Midbrain (tissue), 1 donor: Measurements from ENCODE around the gene EPX.

Experiments
- DNase-seq: peaks from one replicate; lab custom pipeline; 2025; lab: John Stamatoyannopoulos, UW

Gene EPX

GRCh38 chr17:58186591-58186990, 5.9 kb upstream of the EPX start:
- DNase-seq = no peak

- no peak for DNase-seq
These were observed 5.5 kb upstream of the EPX start for GRCh38 chr17:58187063-58187462.

- DNase-seq = no peak
These were observed 4.9 kb upstream of the EPX start for GRCh38 chr17:58187675-58188074.

- DNase-seq = no peak
These were observed 2.9 kb upstream of the EPX start for GRCh38 chr17:58189436-58190146.

- DNase-seq = no peak
These were observed 1.2 kb upstream of the EPX start for GRCh38 chr17:58191241-58191896.

DNA sequence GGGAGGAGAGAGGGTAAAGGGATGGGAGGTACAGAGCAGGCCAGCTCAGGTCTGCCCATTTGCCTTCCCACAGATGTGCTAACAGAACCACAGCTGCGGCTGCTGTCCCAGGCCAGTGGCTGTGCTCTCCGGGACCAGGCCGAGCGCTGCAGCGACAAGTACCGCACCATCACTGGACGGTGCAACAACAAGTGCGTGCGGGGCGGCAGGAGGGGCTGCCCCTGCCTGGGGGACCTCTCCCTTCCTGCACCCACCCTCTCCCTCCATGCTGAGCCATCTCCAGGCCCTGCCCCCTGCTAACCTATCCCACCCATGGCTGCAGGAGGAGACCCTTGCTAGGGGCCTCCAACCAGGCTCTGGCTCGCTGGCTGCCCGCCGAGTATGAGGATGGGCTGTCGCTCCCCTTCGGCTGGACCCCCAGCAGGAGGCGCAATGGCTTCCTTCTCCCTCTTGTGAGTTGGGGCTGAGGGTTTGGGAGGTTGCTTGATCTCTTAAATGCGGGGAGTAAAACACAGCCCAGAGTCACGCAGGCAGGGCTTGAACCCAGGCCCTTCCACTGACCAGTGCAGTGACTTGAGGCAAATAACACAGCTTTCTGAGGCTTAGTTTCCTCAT, 1.2 kb downstream of the EPX start:
- no peak for DNase-seq

DNA sequence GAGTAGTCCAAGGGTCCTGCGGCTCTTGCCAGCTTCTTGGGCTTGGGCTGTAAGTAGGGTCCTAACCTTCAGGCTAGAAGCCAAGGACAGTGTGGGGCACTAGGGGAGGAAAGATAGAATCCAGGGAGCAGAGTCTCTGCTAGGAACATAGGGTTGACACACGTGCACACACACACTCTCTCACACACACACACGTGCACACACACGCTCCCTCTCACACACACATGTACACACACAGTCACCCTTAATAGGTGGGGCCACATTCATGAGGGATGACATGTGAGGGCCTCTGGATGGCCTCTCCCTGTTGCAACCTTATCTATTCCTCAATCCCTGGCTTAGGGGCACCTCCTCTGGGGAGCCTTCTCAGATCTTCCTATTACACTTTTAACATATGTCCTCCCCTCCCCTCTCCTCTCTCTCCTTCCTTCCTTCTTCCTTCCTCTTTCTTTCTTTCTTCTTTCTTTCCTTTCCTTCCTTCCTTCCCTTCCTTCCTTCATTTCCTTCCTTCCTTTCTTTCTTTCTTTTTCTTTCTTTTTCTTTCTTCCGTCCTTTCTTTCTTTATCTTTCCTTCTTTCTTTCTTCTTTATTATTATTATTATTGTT, 3.1 kb downstream of the EPX start:
- no peak for DNase-seq

- no peak for DNase-seq
These were observed 4.1 kb downstream of the EPX start for GRCh38 chr17:58196610-58197009.

DNA sequence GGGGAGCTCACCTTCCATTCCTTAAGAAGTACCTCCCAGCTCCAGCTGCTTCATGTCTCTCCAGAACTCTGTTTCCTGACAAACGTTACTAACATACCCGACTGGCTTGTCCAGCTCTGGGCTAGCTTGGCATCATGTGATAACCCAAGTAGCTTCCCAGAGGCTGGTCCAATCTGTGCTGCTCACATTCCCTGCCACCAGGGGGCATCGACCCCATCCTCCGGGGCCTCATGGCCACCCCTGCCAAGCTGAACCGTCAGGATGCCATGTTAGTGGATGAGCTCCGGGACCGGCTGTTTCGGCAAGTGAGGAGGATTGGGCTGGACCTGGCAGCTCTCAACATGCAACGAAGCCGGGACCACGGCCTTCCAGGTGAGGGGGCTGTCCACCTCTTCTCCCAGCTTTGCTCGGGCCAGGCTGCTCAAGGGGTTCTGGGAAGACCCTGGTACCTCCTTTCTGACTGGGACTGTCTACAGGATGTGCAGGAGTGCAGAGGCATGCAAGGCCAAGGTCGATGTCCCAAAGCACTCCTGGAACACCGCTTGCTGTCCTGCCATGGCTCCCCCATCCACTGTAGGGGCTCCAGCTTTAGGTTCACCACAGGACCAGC, 7.6 kb downstream of the EPX start:
- DNase-seq = peak; percentile 1

GRCh38 chr17:58202859-58203258, 10.3 kb downstream of the EPX start:
- no peak for DNase-seq

DNA sequence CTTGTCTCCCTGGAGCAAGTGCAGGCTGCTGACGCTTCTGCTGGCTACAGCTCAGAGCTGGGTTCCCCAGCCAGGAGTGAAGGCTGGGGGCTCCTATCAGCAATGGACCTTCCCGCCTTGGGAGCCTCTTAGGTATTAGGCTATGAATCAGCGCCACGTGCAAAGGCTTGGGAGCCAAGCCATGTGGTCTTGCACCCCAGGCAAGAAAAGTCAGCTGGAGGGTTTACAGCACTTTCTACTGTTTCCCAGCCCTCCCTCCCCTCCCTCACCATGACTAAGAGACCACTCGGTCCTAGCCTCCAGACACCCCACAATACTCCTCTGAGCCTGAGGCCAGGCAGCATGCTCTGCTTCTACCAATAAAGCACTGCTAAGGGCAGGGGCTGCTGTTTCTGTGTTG, 12.3 kb downstream of the EPX start:
- DNase-seq = no peak

DNA sequence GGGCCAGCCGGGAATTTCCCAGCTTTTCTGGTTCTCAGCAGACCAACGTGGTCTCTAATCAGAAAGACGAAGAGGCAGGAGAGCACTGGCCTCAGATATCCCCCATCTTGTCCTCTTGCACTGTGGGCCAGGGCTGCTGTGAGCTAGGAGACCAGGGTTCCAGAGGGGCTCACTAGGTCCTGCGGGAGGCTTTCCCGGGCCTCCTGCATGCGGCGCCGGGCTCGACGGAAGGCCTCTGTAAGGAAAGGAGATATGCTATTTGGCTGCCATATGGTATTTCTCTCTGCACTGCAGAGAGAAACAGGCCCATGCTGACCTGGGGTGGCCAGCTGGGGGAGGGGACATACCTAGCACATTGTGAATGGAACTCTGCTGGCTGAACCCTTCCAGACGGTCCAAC, 13.4 kb downstream of the EPX start:
- DNase-seq = no peak

DNA sequence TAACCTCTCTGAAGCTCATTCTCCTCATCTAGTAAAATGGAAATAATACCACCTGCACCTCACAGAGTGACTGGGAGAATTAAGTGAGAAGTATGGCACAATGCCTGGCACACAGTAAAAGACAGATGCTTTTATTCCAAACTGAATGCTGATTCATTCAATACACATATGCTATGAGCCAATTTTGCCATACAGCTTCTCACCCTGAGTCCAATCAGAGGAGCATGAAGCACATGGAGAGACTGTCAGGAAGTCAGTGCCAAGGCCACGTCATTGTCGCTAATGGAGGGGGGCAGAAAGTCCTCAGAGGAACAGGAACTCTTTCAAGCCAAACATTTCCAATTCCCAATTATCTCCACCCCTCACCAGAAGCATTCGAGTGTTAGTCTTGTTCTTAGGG, 14.9 kb downstream of the EPX start:
- no peak for DNase-seq

DNA sequence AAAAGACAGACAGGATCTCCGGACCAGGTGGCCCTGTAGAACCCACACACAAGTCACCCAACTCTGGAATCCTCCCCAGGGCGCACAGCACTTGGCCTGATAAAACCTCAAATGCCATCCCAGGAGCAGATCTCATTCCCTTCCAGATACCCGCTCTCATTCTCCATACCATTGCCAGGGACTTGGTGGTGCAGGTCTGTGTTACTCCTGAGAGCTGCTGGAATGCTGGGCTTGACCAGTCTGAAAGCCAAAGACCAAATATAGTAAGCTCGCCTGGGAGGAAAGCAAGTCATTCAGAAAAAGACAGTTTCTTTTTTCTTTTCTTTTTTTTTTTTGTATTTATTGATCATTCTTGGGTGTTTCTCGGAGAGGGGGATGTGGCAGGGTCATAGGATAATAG, 15.8 kb downstream of the EPX start:
- no peak for DNase-seq

DNA sequence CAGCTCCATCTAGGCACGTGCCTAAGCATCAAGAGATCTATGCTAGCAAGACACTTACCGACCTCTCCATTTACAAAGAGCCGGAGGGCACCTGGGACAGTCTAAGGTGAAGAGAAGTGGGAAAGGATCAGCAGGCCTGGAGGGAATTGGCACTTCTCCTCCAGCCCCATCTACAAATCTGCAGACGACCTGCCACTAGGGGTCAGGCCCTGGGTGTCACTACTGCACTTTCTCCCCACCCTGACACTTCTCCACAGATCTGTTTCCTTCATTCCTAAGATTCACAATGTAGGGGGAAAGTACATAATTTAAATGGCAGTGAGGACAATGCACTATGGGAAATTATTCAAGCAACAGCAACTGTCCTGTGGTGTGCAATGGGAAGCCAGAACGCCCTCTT, 18.4 kb downstream of the EPX start:
- no peak for DNase-seq

- no peak for DNase-seq
These were observed 23.2 kb downstream of the EPX start for GRCh38 chr17:58215685-58216084.

DNA sequence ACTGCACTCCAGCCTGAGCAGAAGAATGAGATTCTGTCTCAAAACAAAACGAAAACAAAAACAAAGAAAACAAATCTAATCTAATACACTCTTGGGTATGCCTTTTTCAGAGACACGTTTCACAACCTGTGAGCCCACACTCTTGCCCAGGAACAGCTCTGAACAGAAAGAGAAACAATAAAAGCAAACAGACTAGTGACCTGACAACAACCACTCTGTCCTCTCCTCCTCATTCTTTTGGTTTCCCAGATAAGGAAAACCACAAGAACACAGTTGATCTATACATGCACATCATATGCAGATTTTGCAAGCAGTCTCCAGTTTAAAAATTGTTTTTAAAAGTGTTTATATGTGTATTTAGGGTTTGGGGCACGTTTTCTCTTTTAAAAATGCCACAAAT, 25.2 kb downstream of the EPX start:
- no peak for DNase-seq

DNA sequence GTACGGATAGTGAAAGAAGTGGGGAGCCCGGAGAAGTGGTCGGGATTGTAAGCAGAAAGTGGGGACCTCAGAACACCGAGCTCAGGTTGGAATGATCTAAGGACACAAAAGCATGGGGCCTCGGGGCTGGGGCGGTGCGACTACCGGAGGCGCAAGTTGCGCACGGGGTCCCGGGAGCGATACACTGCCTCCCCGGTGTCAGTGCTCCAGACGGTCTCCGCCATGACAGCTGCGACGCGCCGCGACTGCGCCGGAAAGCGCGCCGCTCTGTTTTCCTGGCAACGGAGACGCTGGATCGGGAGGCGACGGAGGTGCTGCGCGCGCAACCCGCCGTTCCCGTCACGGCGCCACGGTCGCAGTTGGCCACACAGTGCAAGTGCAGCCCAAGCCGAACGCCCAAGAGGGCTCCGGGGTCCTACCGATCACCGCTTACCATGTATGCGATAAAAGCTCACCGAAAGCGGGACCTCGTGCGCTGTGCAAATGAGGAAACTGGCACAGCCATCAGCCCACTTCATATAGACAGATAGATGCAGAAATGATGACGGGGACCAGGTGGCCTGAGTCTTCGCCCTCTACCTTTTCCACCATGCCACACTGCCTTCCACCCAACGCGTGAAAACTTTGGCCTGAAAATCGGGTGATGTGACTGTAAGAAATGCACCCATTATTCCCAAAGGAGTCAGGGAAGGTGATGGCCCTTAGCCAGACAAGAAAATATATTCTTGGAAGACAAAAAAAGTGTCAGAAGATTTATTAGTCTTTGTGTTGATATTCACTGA, 26.7 kb downstream of the EPX start, which contains the start of gene MKS1:
TSS of gene MKS1 (minus strand) at position 249 of the 782 bp plus-strand sequence. CDS start at position 224, 25 bp downstream.
- DNase-seq = peak; percentile 95

- no peak for DNase-seq
These were observed 27.3 kb downstream of the EPX start for GRCh38 chr17:58219789-58220183.

GRCh38 chr17:58224315-58224714, 31.8 kb downstream of the EPX start:
- DNase-seq = no peak

- no peak for DNase-seq
These were observed 35.2 kb downstream of the EPX start for GRCh38 chr17:58227733-58228132.

DNA sequence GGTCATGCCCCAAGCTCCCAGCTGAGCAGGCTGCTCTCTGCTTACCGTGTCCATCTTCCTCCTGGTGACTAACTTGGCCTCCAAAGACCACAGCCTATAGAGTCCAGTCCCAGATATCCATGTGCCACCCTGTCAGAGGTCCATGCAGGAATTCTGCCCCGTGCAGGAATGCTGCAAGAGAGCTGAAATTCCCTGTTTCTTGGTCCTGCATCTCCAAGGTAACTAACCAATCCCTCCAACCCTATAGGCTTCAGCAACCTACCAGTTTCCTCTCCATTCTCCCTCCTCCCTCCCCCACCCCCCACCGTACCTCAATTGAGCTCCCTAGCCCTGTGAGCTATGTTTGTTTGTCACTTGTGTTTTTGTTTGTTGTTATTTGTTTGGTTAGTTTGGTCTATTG, 36.2 kb downstream of the EPX start:
- DNase-seq = no peak
